ENCODE measurements around the gene GNG3. TPM values are rescaled to one million over a fixed set of nuclear protein-coding genes. Genes with fewer than 3 reads are reported as not detected.
A peak's percentile ranks its signal among the peaks of the same experiment; 100 is the strongest.

GNG3 gene
- polyA plus RNA-seq, 2 of the 4 experiments (the other 2 are of a cell fraction): not detected

DNA sequence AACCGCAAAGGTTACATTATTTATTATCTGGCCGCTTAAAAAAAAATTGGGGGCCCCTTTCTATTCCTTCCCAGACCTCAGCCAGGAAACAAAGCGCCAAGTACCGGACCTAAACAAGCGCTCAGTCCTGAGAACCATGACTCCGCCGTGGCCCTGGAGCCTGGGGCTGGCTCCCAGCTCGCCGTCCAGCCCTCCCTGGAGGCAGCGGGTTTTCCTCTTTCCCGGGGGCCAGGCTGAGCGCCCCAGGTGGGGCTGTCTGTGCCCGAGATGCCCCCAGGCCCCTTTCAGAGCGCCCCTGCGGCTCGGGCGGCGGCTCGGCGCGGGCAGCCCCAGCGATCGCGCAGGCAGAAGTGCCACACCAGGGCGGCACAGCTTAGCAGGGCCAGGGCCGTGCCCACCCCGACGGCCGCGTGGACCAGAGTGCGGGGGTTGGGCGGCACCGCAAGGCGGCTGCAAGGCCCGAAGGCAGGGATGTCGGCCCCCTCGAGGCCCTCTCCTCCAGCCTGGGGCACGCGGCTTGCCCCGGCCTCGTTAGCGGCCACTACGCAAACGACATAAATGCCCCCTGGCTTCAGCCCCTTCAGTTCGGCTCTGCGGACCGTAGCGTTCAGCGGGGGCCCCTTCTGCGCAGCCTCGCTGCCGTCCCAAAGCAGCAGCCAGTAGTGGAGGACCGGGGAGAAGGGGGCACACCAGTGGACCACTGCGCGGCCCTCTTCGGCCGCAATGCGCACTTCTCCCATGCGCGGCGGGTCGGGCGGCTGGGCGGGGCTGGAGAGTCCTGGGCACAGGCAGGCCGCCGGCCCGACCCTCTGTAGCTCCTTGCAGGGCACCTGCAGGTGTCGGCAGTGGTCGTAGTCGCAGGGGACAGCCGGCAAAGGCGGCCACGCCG, 19.7 kb upstream of the GNG3 start:
- H3K4me3 ChIP-seq: no peak overlapping the region
- ChIA-PET POLR2A (interaction anchor here (0.8 kb wide), 1 partner anchor 23 kb away, joined by 3 read pairs; the partner anchor contains the start of genes C11orf98 and CSKMT), CTCF (interaction anchor here (1.4 to 9.8 kb wide), 6 partner anchors 6 to 293 kb away, joined by 4 to 126 read pairs (median 5); partner anchors contain the start of genes LBHD1, UBXN1 and UQCC3)
- ATAC-seq (peak in 1 of 2 experiments; percentile 16; a peak in 3 of 6 replicates), FAIRE-seq (no peak), DNase-seq (ENCODE audit: low read depth in 1 of 2, low spot score in 1 of 2) (no peak)
- peaks cover 4% of the 10 kb centered on the region; the same call in 1 of the 3 replicates for H3K4me1 ChIP-seq
- no peaks in the 10 kb centered on the region for H3K9me3 ChIP-seq
- no peak overlapping the region for H3K4me2 ChIP-seq
- WGBS (ENCODE audit: missing lambda C conversion rate): 93% methylated on average over 56 of the region's 74 CpGs
- no peak for TF ChIP-seq ESRRA (IDR thresholded peaks at IDR 0.05; ENCODE audit: borderline replicate concordance, low read length)
- no peak for TF ChIP-seq HOXA7 (CRISPR knock-in tag; IDR thresholded peaks at IDR 0.05)
- TF ChIP-seq, protein P1, sequence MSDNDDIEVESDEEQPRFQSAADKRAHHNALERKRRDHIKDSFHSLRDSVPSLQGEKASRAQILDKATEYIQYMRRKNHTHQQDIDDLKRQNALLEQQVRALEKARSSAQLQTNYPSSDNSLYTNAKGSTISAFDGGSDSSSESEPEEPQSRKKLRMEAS (IDR thresholded peaks at IDR 0.05): no peak
- TF ChIP-seq JUNB (IDR thresholded peaks at IDR 0.05): no peak
- TF ChIP-seq, protein P2, sequence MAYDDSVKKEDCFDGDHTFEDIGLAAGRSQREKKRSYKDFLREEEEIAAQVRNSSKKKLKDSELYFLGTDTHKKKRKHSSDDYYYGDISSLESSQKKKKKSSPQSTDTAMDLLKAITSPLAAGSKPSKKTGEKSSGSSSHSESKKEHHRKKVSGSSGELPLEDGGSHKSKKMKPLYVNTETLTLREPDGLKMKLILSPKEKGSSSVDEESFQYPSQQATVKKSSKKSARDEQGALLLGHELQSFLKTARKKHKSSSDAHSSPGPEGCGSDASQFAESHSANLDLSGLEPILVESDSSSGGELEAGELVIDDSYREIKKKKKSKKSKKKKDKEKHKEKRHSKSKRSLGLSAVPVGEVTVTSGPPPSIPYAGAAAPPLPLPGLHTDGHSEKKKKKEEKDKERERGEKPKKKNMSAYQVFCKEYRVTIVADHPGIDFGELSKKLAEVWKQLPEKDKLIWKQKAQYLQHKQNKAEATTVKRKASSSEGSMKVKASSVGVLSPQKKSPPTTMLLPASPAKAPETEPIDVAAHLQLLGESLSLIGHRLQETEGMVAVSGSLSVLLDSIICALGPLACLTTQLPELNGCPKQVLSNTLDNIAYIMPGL (CRISPR knock-in tag; IDR thresholded peaks at IDR 0.05; ENCODE audit: borderline replicate concordance): no peak
- TF ChIP-seq RCOR1 (IDR thresholded peaks at IDR 0.05; ENCODE audit: low read depth, low read length): no peak
- TF ChIP-seq, protein P3, sequence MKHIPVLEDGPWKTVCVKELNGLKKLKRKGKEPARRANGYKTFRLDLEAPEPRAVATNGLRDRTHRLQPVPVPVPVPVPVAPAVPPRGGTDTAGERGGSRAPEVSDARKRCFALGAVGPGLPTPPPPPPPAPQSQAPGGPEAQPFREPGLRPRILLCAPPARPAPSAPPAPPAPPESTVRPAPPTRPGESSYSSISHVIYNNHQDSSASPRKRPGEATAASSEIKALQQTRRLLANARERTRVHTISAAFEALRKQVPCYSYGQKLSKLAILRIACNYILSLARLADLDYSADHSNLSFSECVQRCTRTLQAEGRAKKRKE (CRISPR knock-in tag; IDR thresholded peaks at IDR 0.05; ENCODE audit: low read depth): no peak
- H3K27ac ChIP-seq: no peak overlapping the region

DNA sequence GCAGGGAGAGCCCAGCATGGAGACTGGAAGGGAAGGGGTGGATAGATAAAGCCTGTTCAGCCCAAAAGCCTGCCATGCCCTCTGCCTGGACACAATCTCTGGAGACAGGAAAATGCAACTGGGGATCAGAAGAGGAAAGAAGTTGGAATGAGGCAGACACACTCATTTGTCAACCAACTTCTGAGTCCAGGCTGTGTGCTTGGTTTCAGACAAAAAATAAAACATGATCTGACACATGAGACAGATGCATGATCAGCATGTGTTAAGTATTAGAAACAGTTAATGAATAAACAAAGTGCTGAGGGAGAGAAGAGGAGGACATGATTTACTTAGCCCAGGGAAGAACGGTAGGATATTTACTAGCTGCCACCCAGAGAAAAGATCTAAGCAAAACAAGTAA, 19.0 kb upstream of the GNG3 start:
- 40% methylated on average over 1 of the region's 1 CpG for whole genome bisulfite sequencing (ENCODE audit: missing lambda C conversion rate)
- ChIA-PET CTCF (interaction anchor here (1.7 to 9.8 kb wide), 5 partner anchors 7 to 294 kb away, joined by 4 to 126 read pairs (median 5); partner anchors contain the start of genes LBHD1, UBXN1 and UQCC3), POLR2A (interaction anchor here (1.3 to 1.9 kb wide), 2 partner anchors 24 to 65 kb away, joined by 5 to 6 read pairs; partner anchors contain the start of genes C11orf98, CSKMT and ZBTB3)
- Histone ChIP-seq H3K4me2 (no peak overlapping the region), H3K4me3 (no peak overlapping the region), H3K4me1 (peaks cover 4% of the 10 kb centered on the region; the same call in 1 of the 3 replicates), H3K9me3 (no peaks in the 10 kb centered on the region), H3K27ac (no peak overlapping the region)
- TF ChIP-seq TP53 (CRISPR knock-in tag; IDR thresholded peaks at IDR 0.05) (no peak), BHLHE40 (IDR thresholded peaks at IDR 0.05; ENCODE audit: low read depth, low read length) (no peak), TFCP2L1 (CRISPR knock-in tag; IDR thresholded peaks at IDR 0.05) (no peak), CBX2 (IDR thresholded peaks at IDR 0.05; ENCODE audit: borderline replicate concordance, low read depth) (no peak), SREBF2 (IDR thresholded peaks at IDR 0.05) (no peak), ZC3H11A (IDR thresholded peaks at IDR 0.05) (no peak), MAFK (IDR thresholded peaks at IDR 0.05; ENCODE audit: partially characterized antibody) (no peak), POLR2A (IDR thresholded peaks at IDR 0.05; ENCODE audit: low read length) (no peak)
- TF ChIP-seq, protein P1 (IDR thresholded peaks at IDR 0.05): no peak
- TF ChIP-seq, protein P4, sequence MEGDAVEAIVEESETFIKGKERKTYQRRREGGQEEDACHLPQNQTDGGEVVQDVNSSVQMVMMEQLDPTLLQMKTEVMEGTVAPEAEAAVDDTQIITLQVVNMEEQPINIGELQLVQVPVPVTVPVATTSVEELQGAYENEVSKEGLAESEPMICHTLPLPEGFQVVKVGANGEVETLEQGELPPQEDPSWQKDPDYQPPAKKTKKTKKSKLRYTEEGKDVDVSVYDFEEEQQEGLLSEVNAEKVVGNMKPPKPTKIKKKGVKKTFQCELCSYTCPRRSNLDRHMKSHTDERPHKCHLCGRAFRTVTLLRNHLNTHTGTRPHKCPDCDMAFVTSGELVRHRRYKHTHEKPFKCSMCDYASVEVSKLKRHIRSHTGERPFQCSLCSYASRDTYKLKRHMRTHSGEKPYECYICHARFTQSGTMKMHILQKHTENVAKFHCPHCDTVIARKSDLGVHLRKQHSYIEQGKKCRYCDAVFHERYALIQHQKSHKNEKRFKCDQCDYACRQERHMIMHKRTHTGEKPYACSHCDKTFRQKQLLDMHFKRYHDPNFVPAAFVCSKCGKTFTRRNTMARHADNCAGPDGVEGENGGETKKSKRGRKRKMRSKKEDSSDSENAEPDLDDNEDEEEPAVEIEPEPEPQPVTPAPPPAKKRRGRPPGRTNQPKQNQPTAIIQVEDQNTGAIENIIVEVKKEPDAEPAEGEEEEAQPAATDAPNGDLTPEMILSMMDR (IDR thresholded peaks at IDR 0.05): no peak
- TF ChIP-seq, protein P5, sequence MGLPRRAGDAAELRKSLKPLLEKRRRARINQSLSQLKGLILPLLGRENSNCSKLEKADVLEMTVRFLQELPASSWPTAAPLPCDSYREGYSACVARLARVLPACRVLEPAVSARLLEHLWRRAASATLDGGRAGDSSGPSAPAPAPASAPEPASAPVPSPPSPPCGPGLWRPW (IDR thresholded peaks at IDR 0.05): no peak
- TF ChIP-seq, protein P6, sequence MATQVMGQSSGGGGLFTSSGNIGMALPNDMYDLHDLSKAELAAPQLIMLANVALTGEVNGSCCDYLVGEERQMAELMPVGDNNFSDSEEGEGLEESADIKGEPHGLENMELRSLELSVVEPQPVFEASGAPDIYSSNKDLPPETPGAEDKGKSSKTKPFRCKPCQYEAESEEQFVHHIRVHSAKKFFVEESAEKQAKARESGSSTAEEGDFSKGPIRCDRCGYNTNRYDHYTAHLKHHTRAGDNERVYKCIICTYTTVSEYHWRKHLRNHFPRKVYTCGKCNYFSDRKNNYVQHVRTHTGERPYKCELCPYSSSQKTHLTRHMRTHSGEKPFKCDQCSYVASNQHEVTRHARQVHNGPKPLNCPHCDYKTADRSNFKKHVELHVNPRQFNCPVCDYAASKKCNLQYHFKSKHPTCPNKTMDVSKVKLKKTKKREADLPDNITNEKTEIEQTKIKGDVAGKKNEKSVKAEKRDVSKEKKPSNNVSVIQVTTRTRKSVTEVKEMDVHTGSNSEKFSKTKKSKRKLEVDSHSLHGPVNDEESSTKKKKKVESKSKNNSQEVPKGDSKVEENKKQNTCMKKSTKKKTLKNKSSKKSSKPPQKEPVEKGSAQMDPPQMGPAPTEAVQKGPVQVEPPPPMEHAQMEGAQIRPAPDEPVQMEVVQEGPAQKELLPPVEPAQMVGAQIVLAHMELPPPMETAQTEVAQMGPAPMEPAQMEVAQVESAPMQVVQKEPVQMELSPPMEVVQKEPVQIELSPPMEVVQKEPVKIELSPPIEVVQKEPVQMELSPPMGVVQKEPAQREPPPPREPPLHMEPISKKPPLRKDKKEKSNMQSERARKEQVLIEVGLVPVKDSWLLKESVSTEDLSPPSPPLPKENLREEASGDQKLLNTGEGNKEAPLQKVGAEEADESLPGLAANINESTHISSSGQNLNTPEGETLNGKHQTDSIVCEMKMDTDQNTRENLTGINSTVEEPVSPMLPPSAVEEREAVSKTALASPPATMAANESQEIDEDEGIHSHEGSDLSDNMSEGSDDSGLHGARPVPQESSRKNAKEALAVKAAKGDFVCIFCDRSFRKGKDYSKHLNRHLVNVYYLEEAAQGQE (IDR thresholded peaks at IDR 0.05): no peak
- TF ChIP-seq, protein P3 (CRISPR knock-in tag; IDR thresholded peaks at IDR 0.05; ENCODE audit: low read depth): no peak
- peak in 1 of 2 experiments; percentile 23; a peak in 2 of 6 replicates for ATAC-seq
- no peak for FAIRE-seq
- DNase-seq (ENCODE audit: low read depth in 1 of 2, low spot score in 1 of 2): no peak

All from A549 (cell line).